Posterior cingulate gyrus (tissue), 11 donors: Measurements from ENCODE around the gene PRCD.
"Not testable (repeated sequence)": the region's sequence is repeated elsewhere in the genome, so short reads cannot be mapped to it uniquely, and the experiment has no call there.

ENCODE experiments used
- DNase-seq, 10 donors: peaks; one replicate each; pipeline versions ENCODE4 v3.0.0 to v3.0.0-alpha.2; 2020 to 2021; ENCODE audit warnings: mixed read lengths in 3 of 10
- intact Hi-C: fragments of 100-400 bp; cut with DNase I; formaldehyde crosslinking; loops from one replicate; pipeline ENCODE4 v1.15.1; 2023

The PRCD gene

GRCh38 chr17:76502341-76503211, 37.3 kb upstream of the PRCD start:
- DNase-seq = no peak
- intact Hi-C loops = no loop called here

- DNase-seq = no peak
- intact Hi-C loops = no loop called here
Measured at GRCh38 chr17:76504117-76504516, 35.7 kb upstream of the PRCD start.

- intact Hi-C loops = loop anchor here (1.0 to 5.0 kb wide), 3 partner anchors 40 to 204 kb away; no protein-coding TSS in a partner anchor
- DNase-seq = peak; percentile 76 to 98 (median 92)
Measured at GRCh38 chr17:76506408-76507345, 33.2 kb upstream of the PRCD start.

GRCh38 chr17:76508472-76509063, 31.3 kb upstream of the PRCD start:
- intact Hi-C loops = loop anchor here (5.0 kb wide), 1 partner anchor 101 kb away; no protein-coding TSS in a partner anchor
- DNase-seq = not testable (repeated sequence)

GRCh38 chr17:76510831-76511244, 29.0 kb upstream of the PRCD start:
- no peak for DNase-seq
- intact Hi-C loops = no loop called here

GRCh38 chr17:76511668-76512365, 28.0 kb upstream of the PRCD start:
- intact Hi-C loops = no loop called here

GRCh38 chr17:76512366-76513305, 27.2 kb upstream of the PRCD start:
- intact Hi-C loops = no loop called here
- no peak for DNase-seq

More at GRCh38 chr17:76511668-76512365, 28.0 kb upstream of the PRCD start:
- DNase-seq = no peak

- no peak for DNase-seq
- intact Hi-C loops = no loop called here
Measured at GRCh38 chr17:76513306-76513692, 26.5 kb upstream of the PRCD start.

GRCh38 chr17:76514355-76514754, 25.5 kb upstream of the PRCD start:
- intact Hi-C loops, DNase-seq: not testable (repeated sequence)

- intact Hi-C loops = no loop called here
- no peak for DNase-seq
Measured at GRCh38 chr17:76515274-76515949, 24.4 kb upstream of the PRCD start.

GRCh38 chr17:76517638-76518038, 22.2 kb upstream of the PRCD start:
- no peak for DNase-seq
- intact Hi-C loops = no loop called here

GRCh38 chr17:76519048-76519966, 20.5 kb upstream of the PRCD start:
- no peak for DNase-seq
- intact Hi-C loops = no loop called here

GRCh38 chr17:76521262-76521661, 18.6 kb upstream of the PRCD start:
- DNase-seq = no peak
- intact Hi-C loops = no loop called here

GRCh38 chr17:76521683-76522082, 18.2 kb upstream of the PRCD start:
- intact Hi-C loops, DNase-seq: not testable (repeated sequence)

GRCh38 chr17:76523084-76524037, 16.5 kb upstream of the PRCD start:
- intact Hi-C loops = loop anchor here (1.0 kb wide), 2 partner anchors 24 to 101 kb away; no protein-coding TSS in a partner anchor
- DNase-seq = peak in 9 of 10 donors; percentile 68 to 96 (median 80)
